Vagina (tissue), 2 donors: Measurements from ENCODE around the gene PRDM16.

Experiments
- CTCF ChIP-seq, 3 experiments: fragments of 450-650 bp in 2 of 3; fragments of 200-600 bp in 1 of 3; sonication (generic) in 1 of 3; IDR thresholded peaks; one replicate each; pipeline ENCODE4 v1.5.1; 2017 to 2019; ENCODE audit warnings: antibody characterized with exemption in 3 of 3, mild to moderate bottlenecking in 2 of 3, moderate library complexity in 2 of 3
- POLR2A ChIP-seq, 2 donors: fragments of 450-650 bp; IDR thresholded peaks; one replicate each; pipeline ENCODE4 v1.6.1; 2017; ENCODE audit warnings: antibody characterized with exemption in 2 of 2, mild to moderate bottlenecking in 2 of 2, moderate library complexity in 2 of 2

GRCh38 chr1:3313576-3313950 lies 244.6 kb downstream of the PRDM16 start:
- TF ChIP-seq CTCF (IDR thresholded peaks at IDR 0.05) (no peak), POLR2A (IDR thresholded peaks at IDR 0.05) (no peak)
